ENCODE results near the gene FGF10. TPM values are rescaled to one million over a fixed set of nuclear protein-coding genes. Genes with fewer than 3 reads are reported as not detected.

FGF10 gene
- total RNA-seq, 2 donors from 2014 or later: not detected

DNA sequence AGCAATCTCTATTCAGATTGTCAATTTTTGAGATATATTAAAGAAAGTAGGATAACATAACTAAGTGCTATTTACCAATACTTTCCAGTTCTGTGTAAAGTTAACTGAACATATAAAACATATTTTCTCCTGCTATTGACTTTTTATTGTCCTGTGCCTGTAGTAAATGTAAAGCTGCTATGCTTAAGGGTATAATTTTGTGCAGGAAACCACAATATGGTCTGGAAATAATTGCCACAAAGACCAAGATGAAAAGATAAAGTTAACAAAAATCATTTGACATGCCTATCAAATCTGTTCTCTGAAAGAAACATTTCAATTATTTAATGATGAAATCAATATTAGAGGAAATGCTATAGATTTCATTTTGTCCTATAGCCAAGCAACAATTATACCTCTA, 121.3 kb downstream of the FGF10 start:
- H3K27me3 Mint-ChIP-seq: no peaks in the 10 kb centered on the region
- ATAC-seq: no peak

DNA sequence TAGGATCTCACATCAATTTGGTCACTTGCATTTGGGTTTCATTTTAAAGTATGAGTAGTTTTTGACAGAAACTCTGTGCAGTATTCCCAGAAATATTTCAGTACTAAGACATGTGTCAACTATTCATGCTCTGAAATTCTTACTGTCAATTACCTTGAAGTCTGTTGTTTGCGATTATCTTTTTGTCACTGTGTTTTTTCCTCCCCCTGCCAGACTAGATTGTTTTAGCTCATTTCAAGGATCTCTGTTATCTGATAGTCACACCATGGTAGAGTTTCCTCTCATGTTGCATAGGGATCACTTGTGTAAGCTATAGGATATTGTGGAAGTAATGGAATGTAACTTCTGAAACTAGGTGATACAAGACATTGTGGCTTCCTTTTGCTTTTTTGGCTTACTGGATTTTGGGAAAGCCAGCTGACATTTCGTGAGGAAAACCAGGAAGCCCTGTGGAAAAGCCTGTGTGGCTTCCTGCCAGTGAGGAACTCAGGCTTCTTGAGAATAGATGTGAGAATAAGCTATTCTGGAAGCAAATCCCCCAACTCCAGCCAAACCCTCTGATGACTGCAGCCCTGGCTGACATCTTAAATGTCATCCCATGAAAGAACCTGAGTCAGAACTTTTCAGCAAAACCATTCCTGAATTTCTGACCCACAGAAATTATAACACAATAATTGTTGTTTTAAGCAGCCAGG, 122.2 kb downstream of the FGF10 start:
- Mint-ChIP-seq H3K27ac (no peak overlapping the region), H3K36me3 (ENCODE audit: low read depth) (no peaks in the 10 kb centered on the region), H3K4me1 (no peaks in the 10 kb centered on the region), H3K27me3 (no peaks in the 10 kb centered on the region), H3K4me3 (no peak overlapping the region)
- no peaks in the 10 kb centered on the region for H3K9me3 ChIP-seq (ENCODE audit: control insufficient read depth, low read length, poor library complexity, severe bottlenecking)
- ATAC-seq (no peak), DNase-seq (no peak)

More for the DNA sequence above, 121.3 kb downstream of the FGF10 start:
- Mint-ChIP-seq H3K4me1 (no peaks in the 10 kb centered on the region), H3K27ac (no peak overlapping the region), H3K4me3 (no peak overlapping the region), H3K36me3 (ENCODE audit: low read depth) (no peaks in the 10 kb centered on the region)
- DNase-seq: no peak
- H3K9me3 ChIP-seq (ENCODE audit: control insufficient read depth, low read length, poor library complexity, severe bottlenecking): no peaks in the 10 kb centered on the region

DNA sequence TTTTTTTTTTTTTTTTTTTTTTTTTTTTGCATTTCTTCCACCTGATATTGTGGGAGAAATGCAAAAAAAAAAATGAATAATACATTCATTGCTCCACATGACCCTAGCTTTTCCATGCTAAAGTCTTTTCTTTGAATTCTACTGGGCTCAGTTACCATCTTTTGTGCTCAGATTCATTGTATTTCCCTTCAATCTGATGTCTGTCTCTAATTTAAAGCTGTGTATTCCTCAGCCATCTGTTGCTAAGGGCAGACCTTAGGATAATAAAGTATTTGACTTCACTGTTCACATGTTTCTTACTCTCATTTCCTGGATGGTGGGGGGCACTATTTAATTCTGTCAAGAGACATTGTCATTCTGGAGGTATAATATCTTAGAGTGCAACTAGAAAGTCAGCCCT, 123.5 kb downstream of the FGF10 start:
- H3K27ac Mint-ChIP-seq: no peak overlapping the region
- ATAC-seq (no peak), DNase-seq (no peak)

DNA sequence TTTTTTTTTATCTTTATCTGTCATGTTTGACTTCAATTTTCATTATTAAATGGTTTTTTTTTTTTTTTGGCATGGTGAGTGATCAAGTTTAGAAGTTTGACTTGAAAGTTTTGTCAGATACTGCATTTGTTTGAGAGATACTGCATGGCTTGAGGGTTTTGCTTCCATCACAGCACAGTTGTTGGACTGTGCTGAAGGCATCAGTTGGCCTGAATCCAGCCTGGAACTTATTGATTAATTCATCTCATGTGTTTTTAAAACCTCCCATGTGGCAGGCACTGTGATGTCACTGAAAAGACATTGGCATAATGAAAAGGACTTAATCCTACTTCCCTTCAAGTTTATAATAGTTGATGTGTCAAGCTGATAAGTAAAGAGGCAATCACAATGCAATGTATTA, 128.4 kb downstream of the FGF10 start:
- no peaks in the 10 kb centered on the region for H3K27me3 Mint-ChIP-seq
- no peak overlapping the region for H3K27ac Mint-ChIP-seq
- H3K4me3 Mint-ChIP-seq: no peak overlapping the region
- DNase-seq (no peak), ATAC-seq (no peak)
- H3K36me3 Mint-ChIP-seq (ENCODE audit: low read depth): no peaks in the 10 kb centered on the region
- no peaks in the 10 kb centered on the region for H3K9me3 ChIP-seq (ENCODE audit: control insufficient read depth, low read length, poor library complexity, severe bottlenecking)
- no peaks in the 10 kb centered on the region for H3K4me1 Mint-ChIP-seq

More for the DNA sequence above, 123.5 kb downstream of the FGF10 start:
- Mint-ChIP-seq H3K36me3 (ENCODE audit: low read depth) (no peaks in the 10 kb centered on the region), H3K4me1 (no peaks in the 10 kb centered on the region), H3K27me3 (no peaks in the 10 kb centered on the region), H3K4me3 (no peak overlapping the region)
- H3K9me3 ChIP-seq (ENCODE audit: control insufficient read depth, low read length, poor library complexity, severe bottlenecking): no peaks in the 10 kb centered on the region

DNA sequence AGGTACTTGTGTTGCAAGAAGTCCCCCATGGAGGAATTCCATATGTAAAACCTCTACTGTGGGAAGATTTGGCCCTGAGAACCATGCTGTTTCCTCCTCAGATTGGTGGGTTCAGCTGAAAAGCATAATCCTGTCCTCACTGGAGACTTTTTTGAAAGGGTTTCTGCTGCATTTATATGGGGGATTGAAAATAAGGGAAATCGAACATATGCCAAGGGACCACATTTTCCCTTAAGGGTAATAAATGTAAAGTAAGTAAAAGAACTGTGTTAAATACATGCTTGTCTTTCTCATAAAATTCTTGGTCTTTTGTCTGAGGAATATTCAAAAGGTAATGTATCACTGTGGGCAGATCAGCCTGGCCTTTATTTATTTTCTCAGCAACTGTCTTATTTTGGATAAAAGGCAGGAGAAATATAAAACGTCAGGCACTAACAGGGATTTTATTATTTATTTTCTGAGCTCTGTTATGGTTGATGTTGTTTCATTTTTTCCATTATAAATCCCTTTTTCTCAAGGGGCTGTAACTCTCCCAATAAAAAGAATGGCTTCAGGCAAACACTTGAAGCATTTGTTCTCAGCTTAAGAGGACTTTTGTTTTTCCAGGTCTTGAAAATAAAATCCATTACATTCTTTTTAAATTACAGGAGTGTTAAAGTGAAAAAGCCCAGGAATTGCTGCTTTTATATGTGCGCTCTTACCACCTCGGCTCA, 131.4 kb downstream of the FGF10 start:
- ATAC-seq (no peak), DNase-seq (no peak)
- Mint-ChIP-seq H3K36me3 (ENCODE audit: low read depth) (no peaks in the 10 kb centered on the region), H3K4me3 (no peak overlapping the region), H3K27me3 (no peaks in the 10 kb centered on the region), H3K4me1 (no peaks in the 10 kb centered on the region), H3K27ac (no peak overlapping the region)
- H3K9me3 ChIP-seq (ENCODE audit: control insufficient read depth, low read length, poor library complexity, severe bottlenecking): no peaks in the 10 kb centered on the region

DNA sequence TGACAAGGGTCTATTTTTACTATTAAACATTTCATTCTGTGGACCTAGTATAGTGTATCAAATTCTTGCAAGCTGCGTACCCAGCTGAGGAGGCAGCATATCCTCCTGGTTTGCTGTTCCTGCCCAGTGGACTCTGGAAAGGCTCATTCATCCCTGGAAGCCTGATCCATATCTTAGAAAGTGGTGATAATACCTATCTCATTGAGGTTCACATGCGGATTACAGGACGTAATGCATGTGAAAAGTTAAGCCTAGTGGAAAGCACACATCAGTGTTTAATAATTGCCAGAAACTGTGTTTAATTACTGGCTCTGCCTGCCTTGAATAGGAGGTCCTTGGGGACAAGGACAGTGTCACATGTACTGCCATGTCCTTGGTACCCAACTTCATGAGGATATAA, 132.0 kb downstream of the FGF10 start:
- Mint-ChIP-seq H3K27ac (no peak overlapping the region), H3K4me3 (no peak overlapping the region), H3K36me3 (ENCODE audit: low read depth) (no peaks in the 10 kb centered on the region), H3K27me3 (no peaks in the 10 kb centered on the region), H3K4me1 (no peaks in the 10 kb centered on the region)
- no peak for DNase-seq
- ATAC-seq: no peak
- no peaks in the 10 kb centered on the region for H3K9me3 ChIP-seq (ENCODE audit: control insufficient read depth, low read length, poor library complexity, severe bottlenecking)

Data from T-helper 17 cell (primary cell).